ENCODE data around the gene ARHGEF11.

ARHGEF11 gene

GRCh38 chr1:156999596-157000320 is 45.8 kb downstream of the ARHGEF11 start:
- DNase-seq (ENCODE audit: low spot score) = no peak

GRCh38 chr1:156998840-156999500 is 46.6 kb downstream of the ARHGEF11 start:
- no peak for DNase-seq (ENCODE audit: low spot score)

GRCh38 chr1:156998301-156998700 is 47.2 kb downstream of the ARHGEF11 start:
- no peak for DNase-seq (ENCODE audit: low spot score)

- DNase-seq (ENCODE audit: low spot score) = no peak
Observed at GRCh38 chr1:156995412-156995811, 50.1 kb downstream of the ARHGEF11 start.

GRCh38 chr1:156994277-156994676 is 51.3 kb downstream of the ARHGEF11 start:
- no peak for DNase-seq (ENCODE audit: low spot score)

- DNase-seq (ENCODE audit: low spot score) = no peak
Observed at GRCh38 chr1:156993426-156994147, 52.0 kb downstream of the ARHGEF11 start.

- no peak for DNase-seq (ENCODE audit: low spot score)
Observed at GRCh38 chr1:156992215-156992614, 53.3 kb downstream of the ARHGEF11 start.

- DNase-seq (ENCODE audit: low spot score) = no peak
Observed at GRCh38 chr1:156987715-156988114, 57.8 kb downstream of the ARHGEF11 start.

GRCh38 chr1:156980551-156980950 is 65.0 kb downstream of the ARHGEF11 start:
- no peak for DNase-seq (ENCODE audit: low spot score)

GRCh38 chr1:156975084-156975483 is 70.5 kb downstream of the ARHGEF11 start:
- DNase-seq (ENCODE audit: low spot score) = no peak

- DNase-seq (ENCODE audit: low spot score) = no peak
Observed at GRCh38 chr1:156973417-156973816, 72.1 kb downstream of the ARHGEF11 start.

GRCh38 chr1:156970017-156970416 is 75.5 kb downstream of the ARHGEF11 start:
- no peak for DNase-seq (ENCODE audit: low spot score)

- no peak for DNase-seq (ENCODE audit: low spot score)
Observed at GRCh38 chr1:156969496-156969895, 76.0 kb downstream of the ARHGEF11 start.

- DNase-seq (ENCODE audit: low spot score) = no peak
Observed at GRCh38 chr1:156964441-156964840, 81.1 kb downstream of the ARHGEF11 start.

- DNase-seq (ENCODE audit: low spot score) = no peak
Observed at GRCh38 chr1:156963621-156964020, 81.9 kb downstream of the ARHGEF11 start.

- no peak for DNase-seq (ENCODE audit: low spot score)
Observed at GRCh38 chr1:156961709-156962108, 83.8 kb downstream of the ARHGEF11 start.

- DNase-seq (ENCODE audit: low spot score) = no peak
Observed at GRCh38 chr1:156959925-156960324, 85.6 kb downstream of the ARHGEF11 start.

GRCh38 chr1:156959414-156959813 is 86.1 kb downstream of the ARHGEF11 start:
- no peak for DNase-seq (ENCODE audit: low spot score)

GRCh38 chr1:156958247-156958714 is 87.3 kb downstream of the ARHGEF11 start:
- DNase-seq (ENCODE audit: low spot score) = no peak

GRCh38 chr1:156957634-156958033 is 87.9 kb downstream of the ARHGEF11 start:
- no peak for DNase-seq (ENCODE audit: low spot score)

GRCh38 chr1:156956333-156956732 is 89.2 kb downstream of the ARHGEF11 start:
- no peak for DNase-seq (ENCODE audit: low spot score)

GRCh38 chr1:156953571-156953970 is 92.0 kb downstream of the ARHGEF11 start:
- no peak for DNase-seq (ENCODE audit: low spot score)

- no peak for DNase-seq (ENCODE audit: low spot score)
Observed at GRCh38 chr1:156951371-156951770, 94.2 kb downstream of the ARHGEF11 start.

Data from hematopoietic multipotent progenitor cell treated with erythropoietin and hydrocortisone succinate and interleukin-3 and kit ligand, for 15 days (in vitro differentiated cells).